Right atrium auricular region (tissue), 2 donors: ENCODE data around the gene LSMEM2. TPM values are rescaled to one million over a fixed set of nuclear protein-coding genes. Genes with fewer than 3 reads are reported as not detected.
A peak's percentile ranks its signal among the peaks of the same experiment; 100 is the strongest.
"Not testable (repeated sequence)": the region's sequence is repeated elsewhere in the genome, so short reads cannot be mapped to it uniquely, and the experiment has no call there.

Experiments used
- DNase-seq: peaks from one replicate; pipeline ENCODE4 v3.0.0-alpha.2; 2019; ENCODE audit warnings: low spot score
- H3K27ac ChIP-seq, 2 donors: fragments of 200-600 bp; sonication (generic); 1 replicate in 1 of 2; 2 replicates in 1 of 2; pipeline ENCODE4 v1.5.1; 2016 to 2019
- H3K27me3 ChIP-seq, 2 donors: fragments of 200-600 bp; sonication (generic); one replicate each; pipeline versions ENCODE4 v1.5.1 to v1.6.0; 2017 to 2019
- H3K36me3 ChIP-seq: fragments of 200-600 bp; sonication (generic); one replicate; pipeline ENCODE4 v1.5.1; 2016
- H3K4me1 ChIP-seq, 2 donors: fragments of 200-600 bp; sonication (generic); one replicate each; pipeline versions ENCODE4 v1.5.1 to v1.6.0; 2017 to 2019
- H3K4me3 ChIP-seq, 2 donors: fragments of 200-600 bp; sonication (generic); 1 replicate in 1 of 2; 2 replicates in 1 of 2; pipeline ENCODE4 v1.5.1; 2017 to 2019; ENCODE audit warnings: mild to moderate bottlenecking in 1 of 2, moderate library complexity in 1 of 2
- H3K9me3 ChIP-seq, 2 donors: fragments of 200-600 bp; sonication (generic); one replicate each; pipeline ENCODE4 v1.5.1; 2019
- total RNA-seq, 2 donors: library from RNA; depleted of rRNA; stranded (reverse); fragments of >200 nt; gene quantifications; one replicate each; pipeline ENCODE4 v1.1.0, GENCODE V29; 2016
- TF ChIP-seq, protein P1 (sequence below), 2 donors: fragments of 200-600 bp; sonication (generic); IDR thresholded peaks; one replicate each; pipeline ENCODE4 v1.5.1; 2019; ENCODE audit warnings: antibody characterized with exemption in 2 of 2

LSMEM2 gene
- total RNA-seq, 2 donors from 2014 or later, result 9.0 to 10.6 TPM

DNA sequence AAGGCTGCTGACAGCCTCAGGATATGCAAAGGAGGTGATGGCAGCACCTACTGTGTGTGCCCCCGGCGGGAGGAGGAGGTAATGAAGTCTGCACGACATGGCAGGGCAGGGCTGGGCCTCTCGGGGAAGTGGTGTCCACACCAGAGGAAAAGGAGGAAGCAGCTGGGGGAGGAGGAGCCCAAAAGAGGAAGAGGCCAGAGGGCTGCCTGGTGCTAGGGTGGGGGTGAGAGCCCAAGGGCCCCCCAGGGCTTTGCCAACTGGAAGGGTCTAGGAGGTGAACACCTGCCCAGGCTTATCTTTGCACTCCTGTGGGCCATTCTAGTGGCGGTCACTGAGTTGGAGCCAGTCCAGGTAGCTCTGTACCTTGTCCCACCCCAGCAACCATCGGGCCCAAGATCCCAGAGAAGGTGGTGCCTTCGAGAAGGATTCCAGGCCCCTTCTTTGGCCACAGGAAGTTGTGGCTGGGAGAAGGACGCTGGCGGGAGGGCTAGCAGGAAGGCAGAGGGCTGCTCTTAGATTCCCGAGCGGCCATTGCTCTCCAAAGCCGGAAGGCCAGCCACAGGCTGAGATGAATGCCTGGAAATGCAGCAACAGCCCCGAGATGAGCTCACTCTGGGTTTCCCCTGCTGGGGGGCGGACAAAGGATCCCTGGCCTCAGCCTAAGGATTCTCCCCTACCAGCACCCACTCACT is 35.9 kb upstream of the LSMEM2 start:
- peaks cover 20% of the 10 kb centered on the region for H3K36me3 ChIP-seq
- peak overlapping the region; percentile 94 to 95 for H3K27ac ChIP-seq
- H3K4me3 ChIP-seq, result peak overlapping the region in 1 of 2 donors; percentile 4
- no peaks in the 10 kb centered on the region for H3K9me3 ChIP-seq
- DNase-seq, result peak; percentile 80
- peaks cover 0 to 98% of the 10 kb centered on the region in 2 donors for H3K4me1 ChIP-seq
- TF ChIP-seq, protein P1, sequence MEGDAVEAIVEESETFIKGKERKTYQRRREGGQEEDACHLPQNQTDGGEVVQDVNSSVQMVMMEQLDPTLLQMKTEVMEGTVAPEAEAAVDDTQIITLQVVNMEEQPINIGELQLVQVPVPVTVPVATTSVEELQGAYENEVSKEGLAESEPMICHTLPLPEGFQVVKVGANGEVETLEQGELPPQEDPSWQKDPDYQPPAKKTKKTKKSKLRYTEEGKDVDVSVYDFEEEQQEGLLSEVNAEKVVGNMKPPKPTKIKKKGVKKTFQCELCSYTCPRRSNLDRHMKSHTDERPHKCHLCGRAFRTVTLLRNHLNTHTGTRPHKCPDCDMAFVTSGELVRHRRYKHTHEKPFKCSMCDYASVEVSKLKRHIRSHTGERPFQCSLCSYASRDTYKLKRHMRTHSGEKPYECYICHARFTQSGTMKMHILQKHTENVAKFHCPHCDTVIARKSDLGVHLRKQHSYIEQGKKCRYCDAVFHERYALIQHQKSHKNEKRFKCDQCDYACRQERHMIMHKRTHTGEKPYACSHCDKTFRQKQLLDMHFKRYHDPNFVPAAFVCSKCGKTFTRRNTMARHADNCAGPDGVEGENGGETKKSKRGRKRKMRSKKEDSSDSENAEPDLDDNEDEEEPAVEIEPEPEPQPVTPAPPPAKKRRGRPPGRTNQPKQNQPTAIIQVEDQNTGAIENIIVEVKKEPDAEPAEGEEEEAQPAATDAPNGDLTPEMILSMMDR (IDR thresholded peaks at IDR 0.05), result no peak
- no peaks in the 10 kb centered on the region for H3K27me3 ChIP-seq

DNA sequence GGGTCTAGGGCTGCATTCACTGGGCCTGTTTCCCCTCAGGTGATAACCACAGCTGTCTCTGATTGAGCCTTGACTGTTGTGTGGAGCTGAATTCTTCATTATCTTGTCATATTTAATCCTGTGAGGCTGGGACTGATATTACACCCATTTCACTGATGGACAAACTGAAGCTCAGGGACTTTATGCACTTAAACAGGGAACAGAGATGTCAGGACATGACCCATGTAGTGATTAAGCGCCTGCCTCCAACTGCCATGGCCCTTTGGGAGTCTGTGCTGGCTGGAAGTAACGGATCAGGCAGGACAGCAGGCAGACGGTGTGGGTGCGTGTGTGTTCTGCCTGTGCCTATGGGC is 35.4 kb upstream of the LSMEM2 start:
- H3K36me3 ChIP-seq, result peaks cover 20% of the 10 kb centered on the region

DNA sequence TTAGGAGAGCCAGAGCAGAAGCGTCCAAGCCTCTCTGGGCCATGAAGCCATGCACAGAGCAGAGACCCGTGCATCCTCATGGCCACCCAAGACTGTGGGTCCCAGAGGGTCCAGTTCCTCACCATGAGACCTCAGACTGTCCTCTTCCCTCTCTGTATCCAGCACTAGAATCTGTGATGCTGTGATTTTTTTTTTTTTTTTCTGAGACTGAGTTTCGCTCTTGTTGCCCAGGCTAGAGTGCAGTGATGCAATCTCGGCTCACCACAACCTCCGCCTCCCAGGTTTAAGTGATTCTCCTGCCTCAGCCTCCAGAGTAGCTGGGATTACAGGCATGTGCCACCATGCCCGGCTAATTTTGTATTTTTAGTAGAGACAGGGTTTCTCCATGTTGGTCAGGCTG is 34.1 kb upstream of the LSMEM2 start:
- H3K27me3 ChIP-seq, DNase-seq, H3K9me3 ChIP-seq, H3K4me3 ChIP-seq: not testable (repeated sequence)
- H3K4me1 ChIP-seq, result peaks cover 0 to 98% of the 10 kb centered on the region in 2 donors
- H3K27ac ChIP-seq, result peak overlapping the region; percentile 94 to 95
- H3K36me3 ChIP-seq, result peaks cover 13% of the 10 kb centered on the region

More for the DNA sequence above, 35.4 kb upstream of the LSMEM2 start:
- Histone ChIP-seq H3K27me3 (no peaks in the 10 kb centered on the region), H3K27ac (peak overlapping the region; percentile 94 to 95), H3K9me3 (no peaks in the 10 kb centered on the region), H3K4me1 (peaks cover 0 to 98% of the 10 kb centered on the region in 2 donors), H3K4me3 (no peak overlapping the region)
- no peak for DNase-seq
- TF ChIP-seq, protein P1 (IDR thresholded peaks at IDR 0.05), result no peak

DNA sequence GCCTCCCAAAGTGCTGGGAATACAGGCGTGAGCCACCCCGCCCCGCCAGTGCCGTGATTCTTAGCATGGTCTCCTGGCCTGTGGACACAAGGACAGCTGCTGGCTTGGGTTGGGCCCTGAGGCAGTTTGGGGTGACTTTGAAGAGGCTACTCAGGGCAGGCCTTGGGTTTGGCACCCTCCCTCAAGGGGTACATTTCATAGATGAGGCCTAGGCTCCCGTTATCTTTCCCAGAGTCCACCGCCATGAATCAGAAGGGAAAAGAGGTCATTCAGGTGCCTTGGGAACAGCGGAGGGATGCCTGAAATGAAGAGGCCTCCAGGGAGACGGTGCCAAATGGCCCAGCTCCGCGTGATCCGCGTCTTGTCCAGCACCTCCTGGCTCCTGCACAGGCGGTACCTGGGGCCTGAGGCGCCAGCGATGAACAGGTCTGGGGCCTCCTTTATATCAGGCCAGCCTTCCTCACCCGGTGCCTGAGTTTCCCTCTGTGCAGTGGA is 33.6 kb upstream of the LSMEM2 start:
- Histone ChIP-seq H3K4me1 (peaks cover 0 to 98% of the 10 kb centered on the region in 2 donors), H3K9me3 (no peaks in the 10 kb centered on the region), H3K27me3 (no peaks in the 10 kb centered on the region), H3K36me3 (peaks cover 8% of the 10 kb centered on the region), H3K27ac (peak overlapping the region; percentile 88 to 95), H3K4me3 (peak overlapping the region in 1 of 2 donors; percentile 43)
- DNase-seq, result no peak
- TF ChIP-seq, protein P1 (IDR thresholded peaks at IDR 0.05), result no peak

DNA sequence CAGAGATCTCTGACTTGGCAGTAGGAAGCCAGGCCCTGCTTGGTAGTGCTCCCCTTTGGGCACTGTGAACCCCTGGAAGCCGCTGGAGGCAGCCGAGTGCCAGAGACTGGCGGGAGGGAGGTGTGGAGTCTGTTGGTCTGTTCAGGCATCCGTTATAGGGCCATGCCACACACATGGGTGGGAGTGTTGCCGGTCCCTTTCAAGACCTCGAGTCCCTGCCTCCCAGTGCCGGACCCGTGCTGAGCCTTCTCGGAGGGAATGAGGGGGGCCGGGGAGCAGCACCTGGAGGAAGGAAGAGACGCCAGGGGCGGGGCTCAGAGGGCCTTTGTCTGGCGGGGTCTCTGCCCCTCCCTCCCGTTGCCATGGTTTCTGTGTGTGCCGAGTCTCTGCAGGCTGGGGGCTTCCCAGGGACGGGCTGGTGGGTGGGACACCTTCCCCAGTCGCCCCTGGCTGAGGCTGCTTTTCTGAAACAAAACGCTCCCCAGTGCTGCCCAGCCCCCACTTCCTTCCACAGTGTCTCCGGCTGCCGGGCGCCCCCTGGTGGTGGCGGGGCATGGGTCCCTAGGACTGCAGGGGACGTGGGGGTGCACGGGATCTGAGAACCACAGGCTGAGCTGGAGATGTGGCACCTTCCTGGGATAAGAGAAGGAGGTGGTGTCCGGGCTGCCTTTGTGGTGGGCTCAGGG is 32.9 kb upstream of the LSMEM2 start:
- Histone ChIP-seq H3K4me1 (peaks cover 0 to 98% of the 10 kb centered on the region in 2 donors), H3K27ac (peak overlapping the region; percentile 88 to 95), H3K27me3 (no peaks in the 10 kb centered on the region), H3K36me3 (peaks cover 7% of the 10 kb centered on the region), H3K9me3 (no peaks in the 10 kb centered on the region), H3K4me3 (peak overlapping the region; percentile 33 to 43)
- peak; percentile 91 for DNase-seq
- TF ChIP-seq, protein P1 (IDR thresholded peaks at IDR 0.05), result peak; percentile 93 to 98

DNA sequence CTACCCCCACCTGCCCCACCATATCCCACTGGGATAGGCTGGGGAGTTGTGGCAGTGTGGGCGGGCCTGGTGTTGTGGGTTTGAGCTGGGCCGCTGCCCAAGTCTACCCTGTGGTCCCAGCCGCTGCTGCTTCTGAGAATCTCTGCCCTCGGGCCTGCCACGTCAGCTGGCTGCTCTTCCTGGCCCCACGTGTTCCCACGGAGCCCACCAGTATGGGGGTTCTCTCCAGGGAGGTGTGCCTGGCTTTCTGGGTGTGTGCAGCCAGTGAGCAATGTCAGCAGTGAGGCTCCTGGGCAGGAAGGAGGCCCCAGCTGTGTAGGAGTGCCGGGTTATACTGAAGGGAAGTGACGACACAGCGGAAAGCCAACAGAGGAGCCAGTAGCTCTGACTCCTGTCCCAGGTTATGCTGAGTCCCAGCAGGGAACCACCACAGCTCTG is 32.4 kb upstream of the LSMEM2 start:
- Histone ChIP-seq H3K27ac (peak overlapping the region; percentile 88 to 95), H3K9me3 (no peaks in the 10 kb centered on the region), H3K4me3 (peak overlapping the region; percentile 33 to 43), H3K36me3 (peaks cover 7% of the 10 kb centered on the region), H3K27me3 (no peaks in the 10 kb centered on the region), H3K4me1 (peaks cover 0 to 98% of the 10 kb centered on the region in 2 donors)
- no peak for DNase-seq
- TF ChIP-seq, protein P1 (IDR thresholded peaks at IDR 0.05), result peak in 1 of 2 donors; percentile 20
